Measurements from ENCODE around the gene EEF1AKMT3. TPM values are rescaled to one million over a fixed set of nuclear protein-coding genes. Genes with fewer than 3 reads are reported as not detected.

Gene EEF1AKMT3
- total and polyA plus RNA-seq, 3 donors from 2014 or later = 5.5 to 8.7 (median 8.4) TPM

- DNase-seq = no peak
- Histone ChIP-seq H3K4me1 (peaks cover 19% of the 10 kb centered on the region), H3K36me3 (ENCODE audit: low read depth, missing control alignments) (no peaks in the 10 kb centered on the region), H3K27me3 (no peaks in the 10 kb centered on the region), H3K27ac (no peak overlapping the region), H3K4me3 (no peak overlapping the region), H3K9me3 (no peaks in the 10 kb centered on the region)
- intact Hi-C loops (cut with DNase I; ENCODE audit: low total_unique reads) = no loop called here
- WGBS, 2 donors = 62 to 72% methylated on average over 5 of the region's 5 CpGs
- TF ChIP-seq CTCF (IDR thresholded peaks at IDR 0.05) (no peak), POLR2A (IDR thresholded peaks at IDR 0.05) (no peak)
Observed at GRCh38 chr12:57740656-57741412, 31.6 kb upstream of the EEF1AKMT3 start.

GRCh38 chr12:57741413-57741789 lies 31.0 kb upstream of the EEF1AKMT3 start:
- Histone ChIP-seq H3K4me3 (no peak overlapping the region), H3K4me1 (peaks cover 19% of the 10 kb centered on the region)

GRCh38 chr12:57741844-57742738 lies 30.3 kb upstream of the EEF1AKMT3 start:
- TF ChIP-seq CTCF (IDR thresholded peaks at IDR 0.05) = no peak
- TF ChIP-seq POLR2A (IDR thresholded peaks at IDR 0.05) = no peak
- Histone ChIP-seq H3K4me1 (peaks cover 18% of the 10 kb centered on the region), H3K27ac (no peak overlapping the region), H3K27me3 (no peaks in the 10 kb centered on the region), H3K36me3 (ENCODE audit: low read depth, missing control alignments) (no peaks in the 10 kb centered on the region), H3K9me3 (no peaks in the 10 kb centered on the region), H3K4me3 (no peak overlapping the region)
- no peak for DNase-seq
- 67 to 80% methylated on average over 13 to 14 of the region's 14 CpGs for WGBS, 2 donors
- intact Hi-C loops (cut with DNase I; ENCODE audit: low total_unique reads) = no loop called here

More at GRCh38 chr12:57741413-57741789, 31.0 kb upstream of the EEF1AKMT3 start:
- no peak for TF ChIP-seq CTCF (IDR thresholded peaks at IDR 0.05)
- no peak for TF ChIP-seq POLR2A (IDR thresholded peaks at IDR 0.05)
- DNase-seq = no peak
- WGBS, 2 donors = 60 to 63% methylated on average over 1 of the region's 1 CpG
- H3K27ac ChIP-seq = no peak overlapping the region
- no peaks in the 10 kb centered on the region for H3K9me3 ChIP-seq
- no peaks in the 10 kb centered on the region for H3K27me3 ChIP-seq
- intact Hi-C loops (cut with DNase I; ENCODE audit: low total_unique reads) = no loop called here
- H3K36me3 ChIP-seq (ENCODE audit: low read depth, missing control alignments) = no peaks in the 10 kb centered on the region

GRCh38 chr12:57743769-57744168 lies 28.6 kb upstream of the EEF1AKMT3 start:
- Histone ChIP-seq H3K4me3 (peak overlapping the region in 1 of 2 donors; percentile 73), H3K27me3 (no peaks in the 10 kb centered on the region)
- intact Hi-C loops (cut with DNase I; ENCODE audit: low total_unique reads) = no loop called here

More at GRCh38 chr12:57743769-57744168, 28.6 kb upstream of the EEF1AKMT3 start:
- H3K36me3 ChIP-seq (ENCODE audit: low read depth, missing control alignments) = peaks cover 3% of the 10 kb centered on the region
- peak overlapping the region in 1 of 2 donors; percentile 97 for H3K27ac ChIP-seq
- no peak for DNase-seq
- TF ChIP-seq POLR2A (IDR thresholded peaks at IDR 0.05) (no peak), CTCF (IDR thresholded peaks at IDR 0.05) (no peak)
- peaks cover 4% of the 10 kb centered on the region for H3K4me1 ChIP-seq
- 51 to 80% methylated on average over 2 of the region's 2 CpGs for WGBS, 2 donors
- H3K9me3 ChIP-seq = no peaks in the 10 kb centered on the region

Measured in testis (tissue), 3 donors.